Right renal cortex interstitium (tissue), 3 donors: ENCODE results near the gene TBX1. TPM values are rescaled to one million over a fixed set of nuclear protein-coding genes. Genes with fewer than 3 reads are reported as not detected.

Experiments
- DNase-seq, 3 donors: peaks; one replicate each; pipeline ENCODE4 v3.0.0-alpha.2; 2013; ENCODE audit warnings: low read depth in 3 of 3, low spot score in 2 of 3
- polyA plus RNA-seq, 3 donors: library from polyadenylated mRNA; unstranded; fragments of 120-200 nt; gene quantifications; one replicate each; pipeline ENCODE4 v1.2.1, GENCODE V29; 2013; ENCODE audit not compliant: insufficient read length in 3 of 3

Gene TBX1
- polyA plus RNA-seq, 3 donors = 0.11 to 0.26 (median 0.14) TPM

GRCh38 chr22:19809741-19810140, 49.2 kb downstream of the TBX1 start:
- DNase-seq = no peak

GRCh38 chr22:19810381-19811201, 50.0 kb downstream of the TBX1 start:
- DNase-seq = no peak

GRCh38 chr22:19811211-19811621, 50.6 kb downstream of the TBX1 start:
- no peak for DNase-seq

GRCh38 chr22:19811811-19812771, 51.5 kb downstream of the TBX1 start:
- DNase-seq = no peak

- no peak for DNase-seq
Observed at GRCh38 chr22:19812910-19813309, 52.3 kb downstream of the TBX1 start.

GRCh38 chr22:19814428-19814827, 53.9 kb downstream of the TBX1 start:
- no peak for DNase-seq

GRCh38 chr22:19815093-19815822, 54.7 kb downstream of the TBX1 start:
- no peak for DNase-seq

- no peak for DNase-seq
Observed at GRCh38 chr22:19815823-19816290, 55.3 kb downstream of the TBX1 start.

- no peak for DNase-seq
Observed at GRCh38 chr22:19816372-19817119, 56.0 kb downstream of the TBX1 start.

Other genes with a start within 250 kb of the TBX1 start
- gene CLDN5, start 236.4 kb upstream of the TBX1 start, polyA plus RNA-seq = 10 to 100 TPM; 16.6 to 24.5 (median 22.2) TPM
- gene SEPTIN5, start 46.3 kb upstream of the TBX1 start, polyA plus RNA-seq = 10 to 100 TPM; 28.1 to 37.6 (median 32.6) TPM
- 1 to 10 TPM; 2.2 to 3.4 (median 2.9) TPM for gene GP1BB, start 37.2 kb upstream of the TBX1 start, polyA plus RNA-seq
- 1 to 10 TPM; 2.3 to 3.5 (median 3.2) TPM for gene GNB1L, start 94.1 kb downstream of the TBX1 start, polyA plus RNA-seq
- gene RTL10, start 94.1 kb downstream of the TBX1 start, polyA plus RNA-seq = 10 to 100 TPM; 20.1 to 23.0 (median 21.8) TPM
- 100 to 1,000 TPM in 2 of 3 donors, 10 to 100 TPM in 1; 88.6 to 126 (median 107) TPM for gene COMT, start 181.0 kb downstream of the TBX1 start, polyA plus RNA-seq
- 10 to 100 TPM; 20.1 to 27.5 (median 20.5) TPM for gene TXNRD2, start 181.0 kb downstream of the TBX1 start, polyA plus RNA-seq